ENCODE measurements around the gene HS3ST3A1.

HS3ST3A1 gene

GRCh38 chr17:13563866-13564265 is 37.9 kb downstream of the HS3ST3A1 start:
- no peak overlapping the region for H3K4me3 ChIP-seq (ENCODE audit: low read length)
- no peak for TF ChIP-seq CTCF (conservative IDR thresholded peaks at IDR 0.05; ENCODE audit: low read depth, low read length)
- no peak for DNase-seq (ENCODE audit: low read depth)

- no peak for DNase-seq (ENCODE audit: low read depth)
- no peak for TF ChIP-seq CTCF (conservative IDR thresholded peaks at IDR 0.05; ENCODE audit: low read depth, low read length)
- peak overlapping the region; percentile 5 for H3K4me3 ChIP-seq (ENCODE audit: low read length)
Measured at GRCh38 chr17:13562271-13562800, 39.4 kb downstream of the HS3ST3A1 start.

GRCh38 chr17:13561606-13562270 is 40.0 kb downstream of the HS3ST3A1 start:
- TF ChIP-seq CTCF (conservative IDR thresholded peaks at IDR 0.05; ENCODE audit: low read depth, low read length), result no peak
- DNase-seq (ENCODE audit: low read depth), result peak; percentile 76
- H3K4me3 ChIP-seq (ENCODE audit: low read length), result no peak overlapping the region

GRCh38 chr17:13560935-13561334 is 40.8 kb downstream of the HS3ST3A1 start:
- DNase-seq (ENCODE audit: low read depth), result no peak
- no peak for TF ChIP-seq CTCF (conservative IDR thresholded peaks at IDR 0.05; ENCODE audit: low read depth, low read length)
- no peak overlapping the region for H3K4me3 ChIP-seq (ENCODE audit: low read length)

GRCh38 chr17:13558588-13558987 is 43.1 kb downstream of the HS3ST3A1 start:
- TF ChIP-seq CTCF (conservative IDR thresholded peaks at IDR 0.05; ENCODE audit: low read depth, low read length), result no peak
- DNase-seq (ENCODE audit: low read depth), result no peak

GRCh38 chr17:13557077-13557476 is 44.7 kb downstream of the HS3ST3A1 start:
- no peak for TF ChIP-seq CTCF (conservative IDR thresholded peaks at IDR 0.05; ENCODE audit: low read depth, low read length)
- DNase-seq (ENCODE audit: low read depth), result no peak
- no peak overlapping the region for H3K4me3 ChIP-seq (ENCODE audit: low read length)

More at GRCh38 chr17:13558588-13558987, 43.1 kb downstream of the HS3ST3A1 start:
- H3K4me3 ChIP-seq (ENCODE audit: low read length), result no peak overlapping the region

GRCh38 chr17:13554231-13554630 is 47.5 kb downstream of the HS3ST3A1 start:
- no peak for TF ChIP-seq CTCF (conservative IDR thresholded peaks at IDR 0.05; ENCODE audit: low read depth, low read length)
- no peak for DNase-seq (ENCODE audit: low read depth)

More at GRCh38 chr17:13554231-13554630, 47.5 kb downstream of the HS3ST3A1 start:
- no peak overlapping the region for H3K4me3 ChIP-seq (ENCODE audit: low read length)

All from retinal pigment epithelial cell (primary cell).